GM21423 (cell line): ENCODE measurements around the gene PSEN2.
A peak's percentile ranks its signal among the peaks of the same experiment; 100 is the strongest.

ENCODE experiments used
- ATAC-seq: cut with Tn5 transposase; IDR thresholded peaks from one replicate; pipeline ENCODE4 v1.9.1; 2021; ENCODE audit warnings: mild to moderate bottlenecking, moderate library complexity; ENCODE audit not compliant: unreplicated experiment

Gene PSEN2

DNA sequence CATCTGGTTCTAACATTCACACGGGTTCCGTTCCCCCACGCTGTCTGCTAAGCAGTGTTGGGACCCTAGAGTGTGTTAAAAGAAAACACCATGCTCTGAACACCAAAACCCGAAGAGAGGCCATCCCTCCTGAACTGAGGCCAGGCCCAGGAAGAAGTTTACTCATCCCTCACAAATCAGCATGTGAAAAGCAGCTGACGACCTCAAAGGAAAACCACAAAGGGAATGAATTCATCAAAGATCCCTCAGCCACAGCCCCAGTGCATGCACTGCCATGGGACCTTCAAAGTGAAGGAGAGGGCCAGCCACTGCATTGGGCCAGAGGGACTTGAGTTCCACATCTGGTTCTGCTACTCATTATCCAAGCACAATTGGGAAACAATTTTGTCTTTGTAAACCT lies 7.0 kb upstream of the PSEN2 start:
- ATAC-seq = no peak

DNA sequence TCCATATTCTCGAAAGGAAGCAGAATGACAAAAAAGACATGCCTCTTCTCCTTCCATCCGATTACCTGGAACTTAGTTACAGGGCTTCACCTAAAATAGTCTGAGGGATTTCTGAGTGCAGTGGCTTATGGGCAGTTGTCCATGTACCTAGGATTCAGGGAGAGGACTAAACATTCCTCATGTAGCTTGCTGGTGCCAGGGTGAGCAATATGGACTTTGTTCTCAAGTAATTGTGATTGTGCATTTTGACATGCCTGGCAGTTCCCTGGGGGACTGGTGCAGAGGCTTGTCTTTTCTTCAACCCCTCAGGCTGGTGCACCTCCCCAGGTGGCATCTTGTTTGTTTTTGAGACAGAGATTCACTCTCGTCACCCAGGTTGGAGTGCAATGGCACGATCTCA lies 6.1 kb upstream of the PSEN2 start:
- no peak for ATAC-seq

DNA sequence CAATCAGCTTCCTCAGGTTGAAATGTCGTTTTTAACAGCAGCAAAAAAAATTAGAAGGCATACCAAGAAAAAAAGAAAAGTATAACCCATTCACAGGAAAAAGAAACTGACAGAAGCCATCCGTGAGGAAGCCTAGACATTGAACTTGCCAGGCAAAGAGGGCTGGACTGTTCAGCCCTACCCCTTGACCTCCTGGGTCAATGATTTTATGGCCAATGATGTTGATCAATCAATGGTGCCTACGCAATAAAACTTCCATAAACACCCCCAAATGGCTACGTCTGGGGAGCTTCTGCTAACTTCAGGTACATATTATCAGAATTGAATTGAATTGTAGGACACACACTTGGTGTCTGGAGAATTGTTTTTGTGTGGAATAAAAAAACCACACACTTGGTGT lies 4.8 kb upstream of the PSEN2 start:
- no peak for ATAC-seq

DNA sequence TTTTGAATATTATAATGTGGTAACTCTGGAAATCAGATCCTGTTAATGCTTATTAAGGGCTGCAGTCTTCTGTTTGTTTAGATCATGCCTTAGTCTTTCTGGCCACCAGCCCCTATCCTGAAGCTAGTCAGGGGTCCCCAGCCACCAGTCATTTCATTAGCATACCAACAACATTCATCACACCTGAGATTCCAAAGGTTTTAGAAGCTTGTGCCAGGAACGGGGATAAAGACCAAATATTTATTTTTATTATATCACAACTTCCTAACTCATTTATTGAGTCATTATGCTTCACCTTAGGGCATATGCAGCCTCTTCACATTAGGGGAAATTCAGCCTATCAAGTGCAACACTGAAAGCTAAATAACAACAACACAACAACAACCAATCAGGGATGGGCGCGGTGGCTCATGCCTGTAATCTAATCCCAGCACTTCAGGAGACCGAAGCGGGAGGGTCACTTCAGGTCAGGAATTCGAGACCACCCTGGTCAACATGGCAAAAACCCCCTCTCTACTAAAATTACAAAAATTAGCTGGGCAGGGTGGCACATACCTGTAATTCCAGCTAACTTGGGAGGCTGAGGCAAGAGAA lies 2.9 kb upstream of the PSEN2 start:
- no peak for ATAC-seq

DNA sequence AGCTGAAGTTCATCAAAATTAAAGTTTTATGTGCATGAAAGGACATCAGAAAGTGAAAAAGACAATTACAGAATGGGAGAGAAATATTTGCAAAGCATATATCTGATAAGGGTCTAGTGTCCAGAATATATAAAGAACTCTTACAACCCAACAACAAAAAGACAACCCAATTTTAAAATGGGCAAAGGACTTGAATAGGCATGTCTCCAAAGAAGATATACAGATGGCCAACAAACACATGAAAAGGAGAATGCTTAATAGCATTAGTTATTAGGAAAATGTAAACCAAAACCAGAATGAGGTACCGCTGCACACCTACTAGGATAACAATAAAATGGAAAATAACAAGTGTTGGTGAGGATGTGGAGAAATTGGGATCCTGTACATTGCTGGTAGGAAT lies 1.7 kb upstream of the PSEN2 start:
- ATAC-seq = no peak

DNA sequence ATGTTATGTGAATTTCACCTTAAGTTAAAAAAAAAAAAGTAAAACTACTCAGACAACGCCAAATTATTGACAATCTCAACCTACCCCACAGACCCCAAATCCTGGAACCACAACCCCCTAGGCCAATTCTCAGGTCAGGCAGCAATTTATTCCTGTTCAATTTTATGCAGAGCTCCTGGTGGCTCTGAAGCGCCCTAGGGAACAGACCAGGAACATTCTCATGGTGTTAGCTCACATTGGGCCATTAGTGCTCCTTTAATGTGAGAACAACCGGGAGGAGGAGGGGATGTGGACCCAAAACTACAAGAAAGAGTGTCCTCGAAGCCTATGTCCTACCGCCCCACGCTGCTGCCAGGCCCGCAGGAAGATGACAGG lies 403 bp upstream of the PSEN2 start:
- ATAC-seq = no peak

DNA sequence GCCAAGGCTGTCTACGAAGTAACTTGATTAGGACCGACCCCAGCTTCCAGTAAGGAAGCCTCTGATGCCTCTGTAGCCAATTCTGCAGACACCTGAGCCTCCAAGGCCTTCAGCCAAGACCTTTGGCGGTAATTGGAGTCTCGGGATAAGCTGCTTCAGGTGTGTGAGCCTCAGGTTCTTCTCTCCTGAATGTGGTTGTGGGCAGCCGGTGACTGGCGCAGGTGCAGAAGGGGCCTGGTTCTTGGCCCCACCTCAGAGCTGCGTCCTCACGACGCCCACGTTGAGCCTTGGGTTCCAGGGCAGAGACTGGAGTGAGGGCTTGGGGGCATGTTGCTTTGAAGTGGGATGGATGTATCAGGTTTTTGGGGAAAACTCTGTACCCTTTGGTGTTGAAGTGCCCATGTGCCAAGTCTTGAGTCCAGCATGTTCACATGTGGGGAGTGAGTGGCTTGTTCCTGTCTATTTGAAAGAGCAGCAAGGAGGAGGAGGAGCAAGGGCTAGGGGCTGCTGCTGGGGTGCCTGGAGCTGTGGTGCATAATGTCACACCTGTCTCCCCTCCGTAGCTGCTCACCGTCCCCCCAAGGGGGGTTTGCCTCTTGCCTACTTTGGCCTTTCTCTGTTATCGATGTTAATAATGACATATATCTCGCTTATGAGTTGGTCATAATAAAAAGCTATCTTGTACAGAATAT lies 1.4 kb downstream of the PSEN2 start:
- ATAC-seq = no peak

DNA sequence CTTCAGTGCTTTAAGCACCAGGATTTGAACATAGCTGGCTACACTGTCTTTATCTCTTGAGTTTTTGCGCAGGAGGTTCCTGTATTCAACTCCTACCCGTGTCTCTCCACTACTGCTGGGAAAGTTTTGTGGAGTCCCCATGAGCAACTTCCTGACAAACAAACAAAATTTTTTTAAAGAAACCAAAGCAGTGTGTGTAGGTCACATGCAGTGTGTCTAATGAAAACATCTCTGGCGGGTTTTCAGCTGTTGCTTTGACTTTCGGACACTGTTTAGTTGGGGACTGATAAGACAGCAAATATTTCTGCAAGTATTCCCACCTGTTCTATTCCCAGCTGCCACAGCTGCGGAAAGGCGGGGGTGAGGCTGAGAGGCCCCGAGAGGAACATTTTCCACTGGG lies 2.0 kb downstream of the PSEN2 start:
- no peak for ATAC-seq

DNA sequence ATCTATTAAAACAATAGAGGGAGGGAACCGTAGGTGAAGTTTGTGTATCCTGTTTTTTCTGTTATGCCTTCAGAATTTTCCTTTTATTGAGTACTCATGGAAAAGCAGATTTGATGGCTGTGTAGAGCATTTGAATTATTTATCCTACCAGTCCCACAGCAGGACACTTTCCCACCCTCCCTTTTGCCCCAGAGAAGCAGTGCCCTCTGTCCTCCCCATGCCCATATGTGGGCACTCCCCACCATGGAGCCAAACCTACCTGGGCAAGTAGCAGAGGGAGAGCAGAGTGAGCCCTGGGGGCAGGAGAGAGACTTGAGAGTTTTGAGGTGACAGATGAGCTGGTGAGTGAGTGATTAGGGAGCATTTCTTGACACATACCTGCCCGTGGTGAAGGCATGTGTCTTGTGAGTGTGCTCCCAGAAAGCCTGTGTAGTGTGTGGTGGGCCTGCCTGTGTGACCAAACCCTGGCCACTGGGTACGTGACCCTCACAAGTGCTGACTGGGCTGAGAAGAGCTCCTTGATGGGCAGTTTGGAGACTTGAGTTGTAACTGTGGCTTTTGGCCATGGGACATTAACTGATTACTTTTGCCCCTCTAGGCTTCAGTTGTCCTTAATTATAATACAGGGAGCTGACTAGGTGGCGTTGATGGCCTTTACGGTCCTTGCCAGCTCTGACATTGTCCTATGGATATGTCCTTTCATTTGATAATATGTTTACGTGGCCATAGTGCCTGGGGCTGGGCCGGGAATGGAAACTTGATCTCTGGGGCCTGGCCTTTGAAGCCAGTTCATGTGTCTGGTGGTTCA lies 3.6 kb downstream of the PSEN2 start:
- ATAC-seq = no peak

DNA sequence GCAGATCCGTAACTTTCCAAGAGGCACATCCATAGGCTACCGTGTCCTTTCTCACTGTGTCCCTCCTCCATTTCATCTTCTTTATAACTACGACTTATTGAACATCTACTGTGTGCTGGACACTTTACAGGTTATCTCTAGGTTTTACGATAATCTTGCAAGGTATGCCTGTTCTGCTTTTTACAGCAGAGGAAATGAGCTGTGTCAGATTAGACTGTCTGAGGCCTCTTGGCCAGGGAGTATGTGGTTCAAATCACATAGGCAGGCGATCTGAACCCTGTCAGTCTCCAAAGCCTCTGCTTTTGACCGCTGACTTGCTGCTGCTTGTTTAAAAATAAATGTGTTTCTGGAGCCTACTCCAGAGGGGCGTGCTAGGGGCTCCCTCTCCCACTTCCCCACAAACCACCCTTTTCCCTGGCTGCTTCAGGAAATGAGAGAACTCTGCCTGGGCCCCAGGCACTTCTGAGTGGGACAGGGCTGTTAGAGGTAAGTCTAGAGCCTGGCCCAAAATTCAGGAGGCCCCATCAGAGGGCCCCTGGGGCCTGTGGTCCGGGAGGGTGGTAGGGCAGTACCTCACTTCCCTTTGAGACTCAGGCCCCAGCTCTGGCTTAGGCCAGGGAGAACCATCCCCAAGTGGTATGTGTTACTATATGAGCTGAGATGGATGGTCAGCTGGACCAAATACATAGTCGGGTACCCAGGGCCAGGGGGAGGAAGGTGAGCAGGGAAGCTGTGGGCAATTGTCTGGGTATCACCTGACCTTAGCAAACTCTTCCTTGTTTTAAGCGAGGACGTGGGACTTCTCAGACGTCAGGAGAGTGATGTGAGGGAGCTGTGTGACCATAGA lies 4.4 kb downstream of the PSEN2 start:
- ATAC-seq = no peak

DNA sequence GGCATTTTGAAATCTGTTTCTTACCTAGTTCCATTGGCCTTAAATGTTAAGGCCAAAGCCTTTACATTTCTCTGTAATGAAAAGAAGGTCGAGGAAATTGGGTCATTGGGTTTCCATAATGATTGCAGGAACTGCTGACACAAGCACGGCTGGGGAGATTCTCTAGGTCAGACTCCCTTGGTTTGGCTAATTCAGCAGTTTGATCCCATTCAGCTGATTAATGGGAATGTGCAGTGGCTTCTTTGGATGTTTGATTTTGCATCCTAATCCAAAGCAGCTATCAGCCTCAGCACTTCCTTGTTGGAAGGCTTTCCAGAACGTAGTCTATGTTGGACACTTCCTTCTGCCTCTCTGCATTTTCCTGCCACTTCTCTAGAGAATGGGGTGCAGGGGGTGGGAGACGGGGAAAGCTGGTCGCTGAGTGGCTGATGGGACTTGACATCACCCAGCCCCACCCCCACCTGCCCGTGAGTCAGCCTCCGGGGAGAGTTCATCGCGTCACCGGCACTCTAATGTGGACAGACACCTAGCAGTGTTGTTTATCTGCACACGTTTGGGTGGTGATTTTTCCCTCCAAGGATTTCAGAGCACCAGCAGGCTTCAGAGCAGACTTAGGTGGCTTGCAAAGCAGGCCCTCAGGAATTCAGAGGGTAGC lies 5.4 kb downstream of the PSEN2 start:
- no peak for ATAC-seq

DNA sequence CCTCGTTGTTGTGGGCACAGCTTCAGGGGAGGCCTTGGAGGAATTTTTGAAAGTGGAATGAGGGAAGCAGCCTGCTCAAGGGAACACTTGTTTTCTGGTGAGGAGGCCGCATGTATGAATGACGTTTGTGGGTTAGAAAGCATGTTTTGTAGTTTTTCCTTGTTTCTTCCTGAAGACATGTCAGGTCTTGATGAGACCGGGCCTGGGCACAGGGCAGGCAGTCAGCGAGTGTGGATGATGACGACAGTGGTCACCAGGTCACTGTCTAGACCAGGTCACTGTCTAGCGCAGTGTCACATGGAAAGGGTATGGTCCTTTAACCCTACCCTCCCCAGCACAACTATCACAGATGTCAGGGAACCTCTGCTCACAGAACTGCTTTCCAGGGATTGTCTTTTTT lies 7.3 kb downstream of the PSEN2 start:
- ATAC-seq = no peak

DNA sequence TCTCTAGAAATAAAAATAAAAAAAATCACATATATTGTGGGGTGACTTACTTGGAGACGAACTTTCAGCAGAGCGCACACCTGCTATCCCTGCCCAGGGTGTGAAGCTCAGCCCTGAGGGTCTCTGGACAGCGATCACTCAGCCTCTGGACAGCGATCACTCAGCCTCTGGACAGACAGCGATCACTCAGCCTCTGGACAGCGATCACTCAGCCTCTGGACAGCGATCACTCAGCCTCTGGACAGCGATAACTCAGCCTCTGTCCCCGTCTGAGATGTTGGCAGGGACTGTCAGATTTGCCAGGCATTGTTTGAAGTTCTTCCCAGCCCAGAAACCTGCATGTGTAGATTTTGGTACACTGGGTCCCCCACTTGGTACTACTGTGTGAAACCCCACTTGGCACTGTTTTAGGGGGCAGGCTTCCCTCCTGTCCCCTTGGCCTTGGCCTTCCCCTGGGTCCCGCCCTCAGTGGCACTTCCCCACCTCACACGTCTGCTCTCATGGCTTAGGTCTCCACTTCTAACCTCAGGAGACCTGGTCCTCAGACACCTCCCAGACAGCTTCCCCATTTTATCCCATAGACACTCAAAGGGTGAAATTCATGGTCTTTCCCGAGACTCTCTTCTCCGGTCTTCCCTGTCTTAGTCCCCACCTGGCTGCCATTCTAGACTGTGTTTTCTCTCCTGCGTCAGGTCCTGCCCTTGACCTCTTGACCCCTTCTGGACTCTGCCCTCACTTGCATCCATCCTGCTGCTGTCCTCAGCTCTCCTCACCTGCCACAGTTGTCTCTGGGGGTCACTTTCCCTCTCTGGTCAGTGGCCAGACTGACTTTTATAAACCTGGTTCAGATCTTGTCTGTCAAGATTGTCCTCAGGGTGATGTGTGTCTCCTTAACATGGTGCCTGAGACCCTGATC lies 10.2 kb downstream of the PSEN2 start:
- no peak for ATAC-seq

DNA sequence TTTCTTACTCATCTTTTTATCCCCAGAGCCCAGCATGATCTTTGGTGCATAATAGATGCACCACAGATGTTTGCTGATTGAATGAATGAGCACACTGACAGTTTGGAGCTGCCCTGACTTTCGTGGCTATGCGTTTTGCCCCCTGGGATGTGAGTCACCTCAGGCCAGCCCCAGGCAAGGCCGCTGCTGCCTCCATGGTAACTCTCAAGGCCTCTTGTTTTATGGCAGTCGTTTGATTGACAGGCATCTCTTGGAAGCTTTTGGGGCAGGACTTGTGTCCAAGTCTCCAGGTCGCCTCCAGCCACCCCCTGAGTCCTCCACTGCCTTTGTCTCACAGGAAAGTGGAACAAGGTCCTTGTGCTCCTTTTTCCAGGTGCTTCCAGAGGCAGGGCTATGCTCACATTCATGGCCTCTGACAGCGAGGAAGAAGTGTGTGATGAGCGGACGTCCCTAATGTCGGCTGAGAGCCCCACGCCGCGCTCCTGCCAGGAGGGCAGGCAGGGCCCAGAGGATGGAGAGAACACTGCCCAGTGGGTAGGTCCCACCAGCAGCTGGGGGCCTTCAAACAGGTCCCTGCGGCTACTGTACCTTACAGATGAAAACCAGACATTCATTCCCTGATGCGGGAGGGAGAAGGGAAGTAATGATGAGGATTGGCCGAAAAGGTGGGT lies 11.2 kb downstream of the PSEN2 start:
- no peak for ATAC-seq

DNA sequence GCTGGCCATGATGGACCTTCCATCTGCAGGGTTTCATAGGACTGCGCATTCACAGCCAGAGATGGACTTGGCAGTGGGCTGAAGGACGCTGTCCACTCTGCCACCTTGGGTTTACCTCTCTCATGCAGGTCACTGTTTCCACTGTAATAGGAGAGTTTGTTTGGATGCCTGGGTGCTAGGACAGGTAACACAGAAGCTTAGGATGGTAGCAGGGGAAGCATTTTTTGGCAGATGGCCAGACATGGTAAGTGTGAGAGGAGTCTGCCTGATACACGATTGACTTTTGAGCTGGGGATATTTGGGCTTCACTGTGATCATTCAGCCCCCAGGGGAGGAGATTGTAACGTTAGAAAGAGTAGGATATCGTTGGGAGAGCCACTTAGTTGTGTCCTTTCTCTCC lies 11.8 kb downstream of the PSEN2 start:
- ATAC-seq = peak; percentile 1

DNA sequence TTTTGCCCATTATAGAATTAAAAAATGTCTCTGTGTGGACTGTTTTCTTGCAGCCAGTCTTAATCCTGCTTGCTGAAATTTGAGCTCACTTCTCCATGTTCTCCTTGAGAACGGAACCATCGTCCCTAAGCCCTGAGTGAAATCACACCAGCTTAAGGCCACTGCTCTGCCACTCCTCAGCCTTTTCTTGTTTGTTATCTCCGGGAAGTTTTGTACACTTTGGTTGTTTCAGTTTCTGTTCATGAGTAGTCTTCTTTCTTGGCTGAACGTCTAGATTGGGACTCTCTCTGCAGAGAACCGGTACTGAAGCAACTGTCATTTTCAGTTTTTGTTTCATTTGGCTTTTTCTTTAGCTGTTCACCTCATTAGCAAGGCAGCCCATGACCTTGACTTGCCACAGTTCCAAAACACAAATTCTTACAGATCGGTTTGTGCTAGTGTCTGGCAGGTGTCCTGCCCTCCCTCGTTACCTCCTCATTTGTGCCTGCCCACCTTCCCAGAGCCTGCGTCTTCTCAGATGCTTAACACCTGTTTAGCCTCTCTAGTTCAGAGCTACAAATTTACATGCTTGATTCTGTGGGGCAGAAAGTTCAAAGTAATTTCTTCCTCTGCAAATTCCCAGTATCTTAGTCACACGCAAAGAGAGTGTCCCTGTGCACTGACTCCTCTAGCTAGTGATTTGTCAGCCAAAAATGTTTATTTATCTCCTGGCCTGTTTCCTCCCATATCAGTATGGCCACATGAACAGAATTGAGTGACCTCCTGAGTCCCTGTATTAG lies 12.4 kb downstream of the PSEN2 start:
- peak; percentile 93 for ATAC-seq

DNA sequence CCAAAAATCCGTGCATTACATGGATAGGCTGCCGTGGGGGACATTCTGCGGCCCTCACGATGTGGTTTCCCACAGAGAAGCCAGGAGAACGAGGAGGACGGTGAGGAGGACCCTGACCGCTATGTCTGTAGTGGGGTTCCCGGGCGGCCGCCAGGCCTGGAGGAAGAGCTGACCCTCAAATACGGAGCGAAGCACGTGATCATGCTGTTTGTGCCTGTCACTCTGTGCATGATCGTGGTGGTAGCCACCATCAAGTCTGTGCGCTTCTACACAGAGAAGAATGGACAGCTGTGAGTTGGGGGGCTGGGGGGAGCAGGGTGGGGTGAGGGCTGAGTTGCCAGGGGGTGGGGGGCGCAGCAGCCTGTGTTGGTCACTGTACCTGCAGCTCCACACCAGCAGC lies 13.2 kb downstream of the PSEN2 start:
- ATAC-seq = no peak

DNA sequence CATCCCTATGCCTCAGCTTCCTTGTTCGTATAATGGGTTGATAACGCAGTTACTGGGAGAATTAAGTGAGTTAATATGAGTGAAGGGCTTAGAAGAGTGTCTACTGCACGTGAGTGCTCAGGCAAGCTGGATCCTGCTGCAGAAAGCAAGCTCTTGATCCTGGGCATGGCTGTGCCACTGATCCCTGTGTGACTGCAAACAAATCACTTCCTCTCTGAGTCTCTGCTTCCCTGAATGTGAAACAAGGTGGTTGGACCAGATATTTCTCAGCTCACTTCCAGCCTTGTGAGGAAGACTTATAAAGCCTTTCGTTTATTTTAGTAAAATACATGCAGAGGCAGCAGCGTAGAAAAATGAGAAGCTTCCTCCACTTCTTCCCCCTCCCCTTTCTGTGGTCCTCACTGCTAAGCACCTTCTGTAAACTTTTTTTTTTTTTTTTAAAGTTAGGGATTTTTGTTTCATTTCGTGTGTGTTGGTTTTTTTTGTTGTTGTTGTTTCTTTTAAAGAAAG lies 13.8 kb downstream of the PSEN2 start:
- ATAC-seq = no peak
